GM12873 (cell line): ENCODE measurements around the gene LGALS3BP.

ENCODE experiments used
- TF ChIP-seq, protein P1 (sequence below): IDR thresholded peaks from 2 replicates; pipeline ENCODE4 v1.5.1; 2012; ENCODE audit warnings: low read depth, mild to moderate bottlenecking, moderate library complexity, low read length, control low read depth; ENCODE audit not compliant: insufficient read depth; ENCODE audit errors: missing control alignments

LGALS3BP gene

DNA sequence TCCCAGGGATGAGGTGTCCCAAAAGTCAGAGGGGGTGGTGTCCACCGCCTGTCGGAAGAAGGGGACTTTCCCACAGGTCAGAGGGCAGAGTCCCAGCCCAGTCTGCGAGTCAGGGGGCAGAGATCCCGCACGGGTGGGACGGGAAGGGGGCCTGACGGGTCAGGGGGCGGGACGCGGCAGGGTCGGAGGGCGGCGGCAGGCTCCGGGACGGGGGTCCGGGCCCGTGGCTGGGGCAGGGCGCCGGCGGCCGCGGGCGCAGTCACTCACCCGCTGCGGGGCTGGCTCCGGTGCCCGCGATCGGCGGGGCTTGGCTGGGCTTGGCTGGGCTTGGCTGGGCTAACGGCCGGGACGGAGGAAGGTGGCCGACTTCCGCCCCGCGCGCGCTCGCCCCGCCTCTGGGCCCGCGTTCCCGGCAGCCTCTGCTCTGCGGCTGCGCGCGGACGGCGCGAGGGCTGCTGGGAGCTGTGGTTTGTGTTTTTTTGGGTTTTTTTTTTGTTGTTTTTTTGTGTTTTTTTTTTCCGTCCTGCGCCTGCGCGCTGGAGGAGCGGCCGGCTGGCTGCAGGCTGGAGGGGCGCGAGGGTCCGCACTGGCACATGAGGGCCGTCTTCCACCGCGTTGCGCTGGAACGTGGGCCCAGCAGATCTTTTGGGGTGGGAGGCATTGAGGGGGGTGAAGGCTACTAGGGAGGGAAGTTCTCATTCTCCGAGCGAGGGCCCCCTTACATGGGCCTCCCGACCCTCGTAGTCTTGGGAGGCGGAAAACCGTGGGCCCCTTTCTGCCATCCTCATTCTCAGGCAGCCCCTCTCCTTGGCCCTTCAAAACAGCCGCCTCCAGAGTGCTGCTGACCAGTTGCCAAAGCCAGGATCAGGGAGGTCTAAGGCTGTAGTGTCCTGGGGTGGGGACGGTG, 29.9 kb upstream of the LGALS3BP start, which contains the start of gene CANT1:
CANT1 (minus strand) TSS at position 368 of the 907 bp plus-strand sequence. CDS start 12,142 bp downstream, outside the sequence.
- TF ChIP-seq, protein P1, sequence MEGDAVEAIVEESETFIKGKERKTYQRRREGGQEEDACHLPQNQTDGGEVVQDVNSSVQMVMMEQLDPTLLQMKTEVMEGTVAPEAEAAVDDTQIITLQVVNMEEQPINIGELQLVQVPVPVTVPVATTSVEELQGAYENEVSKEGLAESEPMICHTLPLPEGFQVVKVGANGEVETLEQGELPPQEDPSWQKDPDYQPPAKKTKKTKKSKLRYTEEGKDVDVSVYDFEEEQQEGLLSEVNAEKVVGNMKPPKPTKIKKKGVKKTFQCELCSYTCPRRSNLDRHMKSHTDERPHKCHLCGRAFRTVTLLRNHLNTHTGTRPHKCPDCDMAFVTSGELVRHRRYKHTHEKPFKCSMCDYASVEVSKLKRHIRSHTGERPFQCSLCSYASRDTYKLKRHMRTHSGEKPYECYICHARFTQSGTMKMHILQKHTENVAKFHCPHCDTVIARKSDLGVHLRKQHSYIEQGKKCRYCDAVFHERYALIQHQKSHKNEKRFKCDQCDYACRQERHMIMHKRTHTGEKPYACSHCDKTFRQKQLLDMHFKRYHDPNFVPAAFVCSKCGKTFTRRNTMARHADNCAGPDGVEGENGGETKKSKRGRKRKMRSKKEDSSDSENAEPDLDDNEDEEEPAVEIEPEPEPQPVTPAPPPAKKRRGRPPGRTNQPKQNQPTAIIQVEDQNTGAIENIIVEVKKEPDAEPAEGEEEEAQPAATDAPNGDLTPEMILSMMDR = no peak

DNA sequence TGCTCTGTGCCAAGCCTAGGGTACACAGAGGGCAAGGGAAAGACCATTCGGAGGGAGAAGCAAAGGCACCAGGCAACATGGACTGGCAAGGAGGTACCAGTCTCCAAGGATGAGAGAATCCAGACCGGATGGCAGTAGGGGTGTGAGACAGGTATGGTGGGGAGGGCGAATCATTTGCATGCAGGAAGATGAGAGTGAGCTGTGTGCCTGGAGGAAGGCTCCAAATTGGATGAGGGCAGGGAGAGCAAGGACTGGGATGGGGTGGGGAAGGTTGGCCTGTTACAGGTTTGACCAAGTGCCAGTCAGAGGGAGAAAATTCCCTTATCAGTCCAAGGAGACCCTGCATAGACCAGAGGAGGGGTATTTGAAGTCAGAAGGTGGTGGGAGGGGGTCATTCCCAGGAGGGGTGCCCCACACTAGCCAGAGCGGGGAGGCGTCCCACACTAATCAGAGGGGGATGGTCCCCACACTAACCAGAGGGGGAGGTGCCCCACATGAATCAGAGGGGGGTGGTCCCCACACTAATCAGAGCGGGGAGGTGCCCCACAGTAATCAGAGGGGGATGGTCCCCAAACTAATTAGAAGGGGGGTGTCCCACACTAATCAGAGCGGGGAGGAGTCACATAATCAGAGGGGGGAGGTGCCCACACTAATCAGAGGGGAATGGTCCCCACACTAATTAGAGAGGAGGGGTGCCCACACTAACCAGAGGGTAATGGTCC, 29.1 kb upstream of the LGALS3BP start:
- TF ChIP-seq, protein P1 = no peak

DNA sequence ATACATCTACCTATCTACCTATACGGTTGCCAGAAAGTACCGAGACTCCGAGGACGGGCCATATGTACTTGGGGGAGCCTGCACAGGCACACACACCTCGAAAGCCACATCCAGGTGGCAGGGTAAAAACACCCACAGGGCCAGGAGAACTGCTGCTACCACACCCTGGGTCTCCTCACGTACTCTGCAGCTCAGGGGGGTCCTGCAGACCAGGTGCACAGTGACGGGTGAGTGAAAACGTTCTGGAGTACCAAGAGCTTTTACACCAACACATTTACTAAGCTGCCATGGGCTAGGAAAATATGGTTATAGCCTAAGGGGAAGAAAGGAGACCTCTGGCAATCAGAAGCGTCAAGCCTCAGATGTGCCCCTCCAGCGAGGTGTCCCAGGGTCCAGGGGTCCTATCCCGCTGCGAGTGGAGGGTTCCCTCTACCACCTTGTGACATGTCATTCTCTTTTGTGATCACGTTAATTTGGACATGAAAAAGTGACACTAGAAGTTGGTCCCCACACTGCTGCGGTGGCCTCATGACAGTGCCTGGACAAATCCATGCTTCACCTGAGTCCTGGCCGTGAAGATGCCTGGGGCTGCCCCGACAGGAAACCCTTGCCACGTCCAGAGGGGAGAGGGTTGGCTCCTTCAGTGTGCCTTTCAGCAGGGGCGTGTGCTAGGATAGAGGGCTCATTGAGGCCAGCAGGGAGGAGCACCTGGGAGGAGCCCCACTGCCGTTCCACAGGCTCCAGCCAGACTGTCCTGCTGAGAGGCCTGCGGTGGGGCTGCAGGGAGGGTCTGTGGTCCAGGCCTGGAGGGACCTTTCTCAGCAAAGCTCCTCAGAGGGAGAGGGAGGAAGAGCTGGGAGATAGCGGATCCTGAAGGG, 28.0 kb upstream of the LGALS3BP start:
- TF ChIP-seq, protein P1 = no peak

DNA sequence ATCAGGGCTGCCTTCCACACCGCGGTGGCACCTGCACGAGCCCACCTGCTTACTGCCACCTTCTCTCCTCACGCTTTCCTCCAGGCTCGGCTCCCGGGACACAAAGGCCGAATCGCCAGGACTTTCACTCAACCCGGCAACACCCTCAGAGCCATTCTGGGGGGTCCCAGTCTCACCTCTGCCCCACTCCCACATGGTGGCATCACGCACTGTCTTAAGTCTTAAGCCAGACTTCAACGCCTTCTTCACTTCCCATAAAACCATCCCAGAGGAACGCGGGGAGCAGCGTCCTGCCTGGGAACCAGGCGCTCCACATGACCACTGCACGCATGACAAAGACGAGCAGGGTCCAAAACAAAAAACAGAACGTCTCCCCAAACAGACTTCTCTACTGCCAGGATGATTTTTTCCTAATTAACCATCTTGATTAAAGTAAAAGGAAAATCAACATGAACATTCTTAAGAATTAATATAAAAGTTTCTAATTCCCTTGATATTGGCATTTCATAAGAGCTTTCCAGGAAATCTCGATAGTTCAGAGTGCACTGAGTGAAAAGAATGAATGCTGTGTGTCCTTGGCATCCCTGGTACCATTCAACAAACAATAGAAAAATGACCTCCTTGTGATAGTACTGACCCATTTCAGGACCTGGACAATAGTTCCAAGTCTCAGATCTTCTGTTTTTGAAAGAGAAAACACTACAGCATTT, 27.2 kb upstream of the LGALS3BP start:
- TF ChIP-seq, protein P1 = no peak

DNA sequence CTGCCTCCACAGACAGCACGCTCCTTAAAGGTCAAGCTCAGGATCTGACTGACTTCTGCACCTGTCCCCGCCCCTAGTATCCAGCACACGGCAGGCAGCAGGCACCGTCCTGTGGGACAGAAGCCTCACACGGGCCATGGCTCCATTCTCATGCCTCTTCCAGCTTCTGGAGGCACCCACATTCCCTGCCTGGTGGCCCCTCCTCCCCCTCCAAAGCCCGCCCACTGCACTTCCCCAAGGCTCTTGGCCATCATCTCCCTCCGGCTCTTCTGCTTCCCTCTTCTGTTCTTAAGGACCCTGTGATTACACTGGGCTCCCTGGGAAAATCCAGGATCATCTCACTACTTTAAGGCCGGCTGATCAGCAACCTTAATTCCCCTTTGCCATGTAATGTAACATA, 26.3 kb upstream of the LGALS3BP start:
- TF ChIP-seq, protein P1 = no peak

DNA sequence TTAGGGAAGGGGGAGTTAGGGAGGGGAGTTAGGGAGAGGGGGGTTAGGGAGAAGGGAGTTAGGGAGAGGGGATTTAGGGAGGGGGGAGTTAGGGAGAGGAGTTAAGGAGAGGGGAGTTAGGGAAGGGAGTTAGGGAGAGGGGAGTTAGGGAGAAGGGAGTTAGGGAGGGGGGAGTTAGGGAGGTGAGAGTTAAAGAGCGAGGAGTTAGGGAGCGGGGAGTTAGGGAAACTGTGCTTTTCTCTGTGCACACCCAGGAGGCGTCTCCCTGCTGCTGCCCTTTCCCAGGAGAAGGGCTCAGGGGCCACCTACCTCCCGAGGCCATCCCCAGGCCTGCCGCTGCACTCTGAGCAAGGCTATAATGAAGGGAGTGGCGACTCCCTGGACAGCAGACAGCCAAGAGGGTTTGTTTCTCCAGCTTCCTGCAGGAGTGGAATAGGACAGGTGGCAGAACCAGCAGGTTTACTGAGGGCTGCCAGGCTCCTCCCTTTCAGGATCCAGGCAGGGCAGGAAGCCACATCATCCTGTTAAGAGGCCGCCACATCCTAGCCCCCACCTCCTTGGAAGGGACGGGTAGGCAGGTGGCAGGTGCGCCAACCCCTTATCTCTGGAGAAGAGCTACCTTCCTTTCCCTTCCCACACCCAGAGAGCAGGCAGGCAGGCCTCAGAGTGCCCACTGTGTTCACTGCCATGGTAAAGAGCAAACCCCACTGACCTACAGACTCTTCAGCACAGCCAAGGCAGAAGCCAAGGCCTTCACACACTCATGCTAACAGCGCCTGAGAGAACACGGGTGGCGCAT, 25.5 kb upstream of the LGALS3BP start:
- TF ChIP-seq, protein P1 = no peak
